HG03039 (cell line): ENCODE data around the gene TSPY3.
"Not testable (repeated sequence)": the region's sequence is repeated elsewhere in the genome, so short reads cannot be mapped to it uniquely, and the experiment has no call there.

ENCODE experiments used
- ATAC-seq: cut with Tn5 transposase; IDR thresholded peaks from one replicate; pipeline ENCODE4 v1.9.1; 2021; ENCODE audit warnings: mild to moderate bottlenecking, moderate library complexity; ENCODE audit not compliant: unreplicated experiment

Gene TSPY3

GRCh38 chrY:9398121-9398520 lies at the start of gene TSPY3:
Gene TSPY3 (plus strand): TSS chrY:9398421. CDS start chrY:9398467, 46 bp downstream.
- ATAC-seq = not testable (repeated sequence)

- ATAC-seq = not testable (repeated sequence)
Measured at GRCh38 chrY:9357497-9357896, 40.7 kb upstream of the TSPY3 start, which contains the start of gene TSPY8. Gene TSPY8 (plus strand): TSS chrY:9357797. CDS start chrY:9357843, 46 bp downstream.

- not testable (repeated sequence) for ATAC-seq
Measured at GRCh38 chrY:9396527-9396926, 1.7 kb upstream of the TSPY3 start.
